Urinary bladder (tissue), 4 donors: Measurements from ENCODE around the gene ITLN1. TPM values are rescaled to one million over a fixed set of nuclear protein-coding genes. Genes with fewer than 3 reads are reported as not detected.
"Not testable (repeated sequence)": the region's sequence is repeated elsewhere in the genome, so short reads cannot be mapped to it uniquely, and the experiment has no call there.

ENCODE experiments used
- DNase-seq: peaks from one replicate; pipeline ENCODE4 v3.0.0-alpha.2; 2015; ENCODE audit errors: extremely low spot score
- H3K27ac ChIP-seq: one replicate; pipeline ENCODE4 v1.5.1; 2013; ENCODE audit warnings: low read depth, mild to moderate bottlenecking, moderate library complexity
- H3K36me3 ChIP-seq: one replicate; pipeline ENCODE4 v1.6.1; 2013; ENCODE audit warnings: mild to moderate bottlenecking, moderate library complexity; ENCODE audit not compliant: insufficient read depth
- H3K4me1 ChIP-seq: one replicate; pipeline ENCODE4 v1.6.1; 2013; ENCODE audit warnings: mild to moderate bottlenecking, moderate library complexity; ENCODE audit not compliant: insufficient read depth
- H3K4me3 ChIP-seq: one replicate; pipeline ENCODE4 v1.5.1; 2013; ENCODE audit warnings: low read depth, low read length
- WGBS: extraction: QIAGEN DNeasy Blood & Tissue Kit; methylation state at CpG from one replicate; pipeline ENCODE4 v1.1.7; 2013; 5-methylcytosine and 5-hydroxymethylcytosine counted together
- polyA plus RNA-seq: library from polyadenylated mRNA; stranded (reverse); fragments of 200-250 nt; gene quantifications from one replicate; pipeline ENCODE4 v1.2.3, GENCODE V29; 2013
- total RNA-seq: library from RNA; depleted of rRNA; stranded (reverse); fragments of >200 nt; gene quantifications from one replicate; pipeline ENCODE4 v1.2.3, GENCODE V29; 2014
- donor health status: healthy with polysubstance abuse.
- donor health status: healthy.

ITLN1 gene
- total and polyA plus RNA-seq, 2 donors: 0.56 to 3.4 TPM

DNA sequence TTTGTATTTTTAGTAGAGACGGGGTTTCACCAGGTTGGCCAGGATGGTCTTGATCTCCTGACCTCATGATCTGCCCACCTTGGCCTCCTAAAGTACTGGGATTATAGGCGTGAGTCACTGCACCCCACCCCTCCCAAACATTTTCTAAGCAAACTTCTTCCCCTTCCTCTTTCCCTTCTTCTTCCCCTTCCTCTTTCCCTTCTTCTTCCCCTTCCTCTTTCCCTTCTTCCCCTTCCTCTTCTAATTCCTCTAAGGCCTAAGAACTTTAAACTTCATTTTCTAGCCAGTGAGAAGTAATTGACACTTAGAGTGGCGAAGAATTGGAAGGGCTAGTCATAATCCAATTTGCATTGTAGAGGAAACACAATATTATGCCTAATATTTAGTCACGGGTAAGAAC lies 9.4 kb downstream of the ITLN1 start:
- H3K36me3 ChIP-seq, DNase-seq, H3K4me3 ChIP-seq, H3K27ac ChIP-seq, H3K4me1 ChIP-seq: not testable (repeated sequence)
- 77% methylated on average over 4 of the region's 4 CpGs for WGBS

DNA sequence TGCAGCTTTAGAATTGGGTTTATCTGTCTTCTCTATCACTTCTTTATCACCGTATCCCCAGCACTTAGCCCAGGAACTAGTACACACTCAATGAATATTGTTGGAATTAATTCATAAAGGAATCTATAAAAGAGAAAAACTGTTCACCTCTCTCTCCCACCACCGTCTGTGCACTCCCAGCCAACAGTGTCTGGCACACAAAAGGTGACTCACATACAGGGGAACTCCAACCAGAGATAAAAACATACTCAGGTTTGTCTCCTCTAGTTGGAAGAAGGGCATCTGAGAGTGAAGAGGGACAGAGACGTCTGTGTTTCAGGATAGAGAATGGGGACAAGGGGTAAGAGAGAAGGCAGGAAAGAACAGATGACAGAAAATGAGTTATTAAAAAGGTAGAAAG lies 10.0 kb downstream of the ITLN1 start:
- no peaks in the 10 kb centered on the region for H3K36me3 ChIP-seq
- WGBS: 58% methylated on average over 3 of the region's 3 CpGs
- H3K4me3 ChIP-seq: no peak overlapping the region
- H3K4me1 ChIP-seq: no peaks in the 10 kb centered on the region
- no peak for DNase-seq
- H3K27ac ChIP-seq: no peak overlapping the region

- DNase-seq: no peak
- Histone ChIP-seq H3K27ac (no peak overlapping the region), H3K4me1 (no peaks in the 10 kb centered on the region), H3K4me3 (no peak overlapping the region), H3K36me3 (no peaks in the 10 kb centered on the region)
- WGBS: 81% methylated on average over 3 of the region's 3 CpGs
Measured at GRCh38 chr1:160868141-160868540, 16.8 kb downstream of the ITLN1 start.

DNA sequence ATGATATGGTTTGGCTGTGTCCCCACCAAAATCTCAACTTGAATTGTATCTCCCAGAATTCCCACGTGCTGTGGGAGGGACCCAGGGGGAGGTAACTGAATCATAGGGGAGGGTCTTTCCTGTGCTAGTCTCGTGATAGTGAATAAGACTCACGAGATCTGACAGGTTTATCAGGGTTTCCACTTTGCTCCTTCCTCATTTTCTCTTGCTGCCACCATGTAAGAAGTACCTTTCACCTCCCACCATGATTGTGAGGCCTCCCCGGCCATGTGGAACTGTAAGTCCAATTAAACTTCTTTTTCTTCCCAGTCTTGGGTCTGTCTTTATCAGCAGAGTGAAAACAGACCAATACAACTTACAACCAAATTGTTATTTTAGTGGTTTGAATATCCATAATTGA lies 17.3 kb downstream of the ITLN1 start:
- WGBS: 38% methylated on average over 4 of the region's 4 CpGs
- H3K27ac ChIP-seq, H3K36me3 ChIP-seq, H3K4me1 ChIP-seq, H3K4me3 ChIP-seq, DNase-seq: not testable (repeated sequence)

GRCh38 chr1:160866695-160867260 lies 18.2 kb downstream of the ITLN1 start:
- no peak for DNase-seq
- Histone ChIP-seq H3K27ac (no peak overlapping the region), H3K4me1 (no peaks in the 10 kb centered on the region), H3K36me3 (no peaks in the 10 kb centered on the region), H3K4me3 (no peak overlapping the region)
- 32% methylated on average over 6 of the region's 6 CpGs for WGBS

DNA sequence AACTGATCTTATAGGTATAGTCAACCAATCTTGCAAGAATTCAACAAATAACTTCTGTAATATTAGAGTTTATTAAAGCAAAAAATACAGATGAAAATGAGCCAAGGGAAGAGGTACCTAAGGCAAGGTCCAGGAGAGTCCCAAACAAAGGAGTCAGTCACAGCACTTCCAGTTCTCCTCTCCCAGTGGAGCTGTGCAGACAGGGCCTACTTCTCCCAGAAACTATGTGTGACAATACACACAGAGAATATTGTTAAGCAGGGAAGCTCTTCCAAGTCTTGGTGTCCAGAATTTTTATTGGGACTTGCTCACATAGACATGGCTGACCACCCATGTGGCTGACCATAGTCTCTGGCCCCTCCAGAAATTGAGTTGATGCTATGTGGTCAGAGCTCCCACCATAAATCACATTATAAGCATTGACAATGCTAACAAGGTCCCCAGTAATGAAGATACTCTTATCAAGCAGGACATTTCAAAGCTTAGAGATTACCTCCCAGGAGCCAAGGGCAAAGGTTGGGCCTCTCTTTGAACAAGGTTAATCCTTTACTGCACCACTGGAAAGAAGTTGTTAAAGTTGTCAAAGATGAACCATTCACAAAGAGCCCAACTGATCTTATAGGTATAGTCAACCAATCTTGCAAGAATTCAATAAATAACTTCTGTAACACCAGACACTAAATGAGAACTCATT lies 18.8 kb downstream of the ITLN1 start:
- no peak for DNase-seq
- Histone ChIP-seq H3K4me3 (no peak overlapping the region), H3K36me3 (no peaks in the 10 kb centered on the region), H3K27ac (no peak overlapping the region), H3K4me1 (no peaks in the 10 kb centered on the region)

DNA sequence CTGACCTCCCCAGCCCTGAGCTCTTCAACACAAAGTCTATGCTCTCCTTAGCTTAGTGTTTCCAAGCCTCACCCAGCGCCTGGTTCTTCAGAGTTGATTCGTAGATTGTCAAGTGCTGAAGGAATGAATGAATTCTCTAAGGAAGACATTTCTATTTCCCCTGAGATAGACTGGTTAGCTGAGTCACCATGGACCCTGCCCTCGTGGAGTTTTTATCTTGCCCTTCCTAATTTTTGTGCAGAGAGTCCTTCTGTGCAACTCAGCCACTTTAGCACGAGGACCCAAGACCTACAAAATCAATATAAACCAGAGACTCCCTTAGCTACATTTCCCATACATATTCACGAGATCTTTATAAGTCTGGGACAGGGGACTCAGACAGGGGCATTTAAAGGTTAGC lies 19.6 kb downstream of the ITLN1 start:
- no peaks in the 10 kb centered on the region for H3K36me3 ChIP-seq
- WGBS: 67% methylated on average over 5 of the region's 5 CpGs
- H3K4me3 ChIP-seq: no peak overlapping the region
- H3K4me1 ChIP-seq: no peaks in the 10 kb centered on the region
- no peak overlapping the region for H3K27ac ChIP-seq
- no peak for DNase-seq

DNA sequence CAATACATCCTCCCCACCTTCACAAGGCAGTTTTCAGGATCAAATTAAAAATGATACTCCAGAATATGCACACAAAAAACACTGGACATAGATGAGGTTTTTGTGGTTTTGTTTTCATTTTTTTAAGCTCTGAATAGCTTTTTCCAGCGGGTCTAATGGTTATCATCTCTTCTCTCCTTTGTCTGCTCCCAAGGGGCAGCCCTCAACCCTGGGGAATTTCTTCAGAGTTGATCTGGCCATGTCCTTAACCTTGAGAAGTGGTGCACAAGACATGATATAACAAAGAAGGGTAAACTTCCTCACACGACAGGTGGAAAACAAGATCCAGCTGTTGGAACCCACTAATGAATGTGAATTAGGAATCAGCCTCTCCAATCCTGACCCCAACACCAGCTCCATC lies 20.8 kb downstream of the ITLN1 start:
- DNase-seq: no peak

DNA sequence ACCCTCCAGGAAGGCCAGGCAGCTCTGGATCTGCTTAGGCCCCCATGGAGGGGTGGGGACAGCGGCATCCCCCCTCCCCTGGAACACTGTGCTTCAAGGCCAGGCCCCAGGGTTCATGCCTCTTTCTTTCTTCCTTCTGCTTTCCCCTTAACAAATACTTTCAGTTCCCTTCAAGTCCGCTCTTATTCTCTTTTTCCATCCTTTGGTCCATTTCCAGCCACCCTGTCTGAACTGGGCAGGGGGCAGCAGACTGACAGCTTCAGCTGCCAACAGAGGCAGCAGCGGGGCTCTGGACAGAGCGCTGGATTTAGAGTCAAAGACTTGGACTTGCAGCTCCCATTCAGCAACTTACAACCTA lies 21.2 kb downstream of the ITLN1 start:
- H3K4me1 ChIP-seq: no peaks in the 10 kb centered on the region
- H3K27ac ChIP-seq: no peak overlapping the region
- no peak for DNase-seq
- H3K4me3 ChIP-seq: no peak overlapping the region
- 75% methylated on average over 4 of the region's 4 CpGs for WGBS
- H3K36me3 ChIP-seq: no peaks in the 10 kb centered on the region

More for the DNA sequence above, 20.8 kb downstream of the ITLN1 start:
- H3K4me1 ChIP-seq: no peaks in the 10 kb centered on the region
- WGBS: 57% methylated on average over 2 of the region's 2 CpGs
- no peak overlapping the region for H3K27ac ChIP-seq
- H3K4me3 ChIP-seq: no peak overlapping the region
- no peaks in the 10 kb centered on the region for H3K36me3 ChIP-seq

DNA sequence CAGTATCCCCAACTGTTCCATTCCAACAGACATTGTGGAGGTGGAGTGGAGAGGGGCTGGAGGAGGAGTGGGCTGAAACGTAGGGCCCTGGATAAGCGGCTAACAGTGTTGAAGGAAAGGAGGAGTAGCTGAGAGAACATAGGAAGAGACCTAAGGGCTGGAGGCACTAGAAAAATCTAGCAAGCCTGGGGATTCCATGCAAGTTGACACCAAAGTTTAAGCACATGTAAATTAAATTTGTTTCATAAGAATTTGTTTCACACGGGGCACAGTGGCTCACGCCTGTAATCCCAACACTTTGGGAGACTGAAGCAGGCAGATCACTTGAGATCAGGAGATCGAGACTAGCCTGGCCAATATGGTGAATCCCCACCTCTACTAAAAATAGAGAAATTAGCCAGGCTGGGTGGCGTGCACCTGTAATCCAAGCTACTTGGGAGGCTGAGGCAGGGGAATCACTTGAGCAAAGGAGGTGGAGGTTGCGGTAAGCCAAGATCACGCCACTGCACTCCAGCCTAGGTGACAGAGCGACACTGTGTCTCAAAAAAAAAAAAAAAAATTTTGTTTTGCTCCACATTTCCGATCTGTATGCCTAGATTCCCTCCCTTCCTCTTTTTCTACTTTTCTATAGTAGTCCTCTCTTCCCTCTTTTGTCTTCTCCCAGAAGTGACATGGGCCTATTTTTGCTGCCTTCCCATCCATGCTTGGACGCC lies 21.8 kb downstream of the ITLN1 start:
- no peak for DNase-seq
- 86% methylated on average over 11 of the region's 11 CpGs for WGBS
- H3K4me3 ChIP-seq: no peak overlapping the region
- no peaks in the 10 kb centered on the region for H3K36me3 ChIP-seq
- no peaks in the 10 kb centered on the region for H3K4me1 ChIP-seq
- H3K27ac ChIP-seq: no peak overlapping the region

- H3K4me1 ChIP-seq: no peaks in the 10 kb centered on the region
- no peak for DNase-seq
- no peak within 1 kb of the TSS for H3K27ac ChIP-seq
- no peaks in the 10 kb centered on the region for H3K36me3 ChIP-seq
- H3K4me3 ChIP-seq: no peak within 1 kb of the TSS
- 45% methylated on average over 12 of the region's 12 CpGs for WGBS
Measured at GRCh38 chr1:160862203-160863060, 22.5 kb downstream of the ITLN1 start, which contains the start of gene CD244. Gene CD244, minus strand, starts transcription at chr1:160862887. Its CDS starts 210 bp downstream, at chr1:160862677.

DNA sequence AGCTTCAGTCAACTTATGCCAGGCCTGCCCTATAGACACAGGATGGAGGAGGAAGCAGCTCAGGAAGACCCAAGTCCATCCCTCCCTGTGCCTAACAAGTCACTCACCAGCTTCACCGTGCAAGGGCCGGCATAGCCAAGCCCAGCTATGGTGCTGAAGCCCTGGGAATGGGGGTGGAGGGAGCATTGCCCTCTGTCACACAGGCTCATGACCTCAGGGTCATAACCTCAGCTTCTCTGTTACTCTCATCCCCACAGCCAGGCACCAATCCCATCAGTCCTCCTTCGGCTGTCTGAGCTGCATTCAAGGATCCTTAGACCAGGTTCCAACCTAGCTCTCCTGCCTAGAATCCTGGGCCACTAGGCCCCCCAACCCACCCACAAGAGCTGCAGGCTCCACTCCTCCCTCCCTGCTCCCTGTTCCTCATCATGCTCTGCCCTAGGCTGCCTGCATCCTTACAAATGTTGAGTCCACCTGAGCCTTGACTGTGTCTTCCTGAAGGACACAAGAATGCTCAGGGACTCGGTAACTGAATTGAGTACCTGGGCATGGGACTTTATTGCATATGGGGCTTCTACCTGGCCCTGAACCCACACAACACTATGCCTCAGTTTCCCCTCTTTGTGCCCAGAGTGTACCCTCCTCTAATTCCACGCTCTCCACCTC lies 24.0 kb downstream of the ITLN1 start:
- Histone ChIP-seq H3K4me3 (no peak overlapping the region), H3K27ac (no peak overlapping the region), H3K36me3 (no peaks in the 10 kb centered on the region), H3K4me1 (no peaks in the 10 kb centered on the region)
- no peak for DNase-seq
- 63% methylated on average over 5 of the region's 5 CpGs for WGBS

- 79% methylated on average over 5 of the region's 5 CpGs for WGBS
Measured at GRCh38 chr1:160859166-160859565, 25.8 kb downstream of the ITLN1 start.

More at GRCh38 chr1:160859166-160859565, 25.8 kb downstream of the ITLN1 start:
- no peak for DNase-seq
- H3K36me3 ChIP-seq: no peaks in the 10 kb centered on the region
- no peaks in the 10 kb centered on the region for H3K4me1 ChIP-seq
- no peak overlapping the region for H3K4me3 ChIP-seq
- H3K27ac ChIP-seq: no peak overlapping the region
